HK-2 (cell line): Measurements from ENCODE around the gene CRYBB1.
A peak's percentile ranks its signal among the peaks of the same experiment; 100 is the strongest.

Source experiments
- DNase-seq: peaks from one replicate; pipeline ENCODE4 v3.0.0-alpha.2; 2018; ENCODE audit not compliant: unreplicated experiment

Gene CRYBB1

DNA sequence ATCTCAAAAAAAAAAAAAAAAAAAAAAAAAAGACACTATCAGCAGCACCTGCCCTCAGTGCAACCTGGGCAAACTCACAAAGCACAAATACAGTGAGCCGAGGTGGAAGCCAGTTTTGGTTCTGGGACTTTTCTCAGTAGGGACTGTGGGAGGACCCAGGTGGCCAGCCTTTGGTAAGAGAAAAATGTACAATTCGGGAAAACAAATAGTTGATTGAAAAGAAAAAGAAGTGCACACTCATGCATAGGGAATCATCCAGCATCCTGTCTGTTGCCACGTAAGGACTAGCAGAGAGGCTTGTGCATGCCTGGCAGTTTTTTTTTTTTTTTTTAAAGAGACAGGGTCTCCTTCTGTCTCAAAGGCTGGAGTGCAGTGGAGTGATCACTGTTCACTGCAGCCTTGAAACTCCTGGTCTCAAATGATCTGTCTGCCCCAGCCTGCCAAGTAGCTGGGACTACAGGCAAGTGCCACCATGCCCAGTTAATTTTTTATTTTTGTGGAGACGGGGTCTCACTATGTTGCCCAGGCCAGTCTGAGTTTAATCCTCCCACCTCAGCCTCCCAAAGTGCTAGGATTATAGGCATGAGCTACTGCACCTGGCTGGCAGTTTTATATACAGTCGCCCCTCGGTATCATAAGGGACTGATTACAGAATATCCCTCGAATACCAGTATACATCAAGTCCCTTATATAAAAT lies 64.6 kb downstream of the CRYBB1 start:
- peak; percentile 33 for DNase-seq

- no peak for DNase-seq
These were observed 65.4 kb downstream of the CRYBB1 start for GRCh38 chr22:26552466-26552865.

- no peak for DNase-seq
These were observed 66.3 kb downstream of the CRYBB1 start for GRCh38 chr22:26551568-26551967.

DNA sequence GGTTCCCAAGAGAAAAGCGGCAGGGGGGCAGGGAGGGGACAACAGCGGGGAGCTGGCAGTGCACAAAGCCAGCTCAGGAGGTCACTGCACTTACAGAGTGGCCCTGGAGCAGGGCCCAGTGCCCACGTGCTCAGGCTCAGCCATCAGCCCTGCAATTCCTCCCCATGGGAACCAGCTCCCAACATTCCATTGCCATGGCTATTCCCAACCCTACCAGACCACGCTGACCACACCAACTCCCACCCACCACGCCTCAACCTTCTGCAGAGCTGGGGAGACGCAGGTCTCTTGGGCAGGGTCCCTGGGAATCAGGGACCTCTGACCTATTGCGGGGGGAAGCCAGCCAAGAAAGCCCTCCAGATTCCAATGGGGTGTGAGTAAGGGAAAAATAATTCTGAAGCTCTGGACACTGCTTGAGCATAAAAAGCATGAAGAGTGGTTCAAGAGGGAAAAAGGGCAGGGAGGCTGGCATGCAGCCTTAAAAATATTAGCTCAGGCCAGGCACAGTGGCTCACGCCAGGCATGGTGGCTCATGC lies 67.3 kb downstream of the CRYBB1 start:
- DNase-seq = peak; percentile 87

DNA sequence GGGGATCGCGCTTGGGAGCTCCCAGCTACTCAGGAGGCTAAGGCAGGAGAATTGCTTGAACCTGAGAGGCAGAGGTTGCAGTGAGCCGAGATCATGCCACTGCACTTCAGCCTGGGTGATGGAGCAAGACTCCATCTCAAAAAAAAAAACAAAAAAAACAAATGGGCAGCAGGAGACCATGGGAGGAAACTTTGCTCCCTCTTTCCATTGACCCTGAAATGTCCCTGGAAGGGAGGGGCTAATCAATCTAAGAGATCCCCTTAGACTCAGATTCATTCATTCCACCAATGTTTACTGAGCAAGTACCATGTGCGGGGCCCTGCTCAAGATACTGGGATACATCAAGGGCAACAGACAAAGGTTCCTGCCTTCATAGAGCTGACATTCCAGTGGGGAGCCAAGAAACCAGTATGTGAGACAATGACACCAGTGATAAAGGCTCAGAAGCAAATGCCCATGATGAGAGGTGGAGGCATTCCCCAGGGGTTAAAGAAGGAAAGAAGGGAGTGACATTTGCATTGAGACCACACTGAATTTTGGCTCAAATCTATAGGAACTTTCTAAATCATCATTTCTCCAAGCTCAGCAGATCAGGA lies 67.8 kb downstream of the CRYBB1 start:
- DNase-seq = no peak
